Peyer's patch (tissue), 4 donors: ENCODE measurements around the gene PEX16. TPM values are rescaled to one million over a fixed set of nuclear protein-coding genes. Genes with fewer than 3 reads are reported as not detected.

Experiments used
- DNase-seq, 3 donors: peaks; one replicate each; pipeline ENCODE4 v3.0.0-alpha.2; 2017 to 2019
- H3K27ac ChIP-seq, 4 donors: fragments of 200-600 bp; sonication (generic); one replicate each; pipeline ENCODE4 v1.5.1; 2016 to 2019
- H3K27me3 ChIP-seq, 2 donors: fragments of 200-600 bp; sonication (generic); one replicate each; pipeline ENCODE4 v1.5.1; 2019
- H3K36me3 ChIP-seq, 3 donors: fragments of 200-600 bp; sonication (generic); one replicate each; pipeline ENCODE4 v1.5.1; 2016 to 2019
- H3K4me1 ChIP-seq, 4 donors: fragments of 200-600 bp; sonication (generic); one replicate each; pipeline ENCODE4 v1.5.1; 2016 to 2019
- H3K4me3 ChIP-seq, 4 donors: fragments of 200-600 bp; sonication (generic); 1 replicate in 3 of 4; 2 replicates in 1 of 4; pipeline ENCODE4 v1.5.1; 2016 to 2019; ENCODE audit warnings: mild to moderate bottlenecking in 1 of 4
- H3K9me3 ChIP-seq, 4 donors: fragments of 200-600 bp; sonication (generic); one replicate each; pipeline ENCODE4 v1.5.1; 2016 to 2019; ENCODE audit warnings: mild to moderate bottlenecking in 1 of 4
- POLR2A ChIP-seq, 2 donors: fragments of 450-650 bp; IDR thresholded peaks; one replicate each; pipeline ENCODE4 v1.5.1; 2017; ENCODE audit warnings: antibody characterized with exemption in 2 of 2, mild to moderate bottlenecking in 2 of 2, moderate library complexity in 2 of 2
- total RNA-seq, 4 donors: library from RNA; depleted of rRNA; stranded (reverse); fragments of >200 nt; gene quantifications; one replicate each; pipeline ENCODE4 v1.1.0, GENCODE V29; 2016
- TF ChIP-seq, protein P1 (sequence below), 6 experiments: fragments of 450-650 bp in 4 of 6; fragments of 200-600 bp in 2 of 6; sonication (generic) in 1 of 6; IDR thresholded peaks; one replicate each; pipeline ENCODE4 v1.5.1; 2017 to 2019; ENCODE audit warnings: antibody characterized with exemption in 6 of 6, mild to moderate bottlenecking in 3 of 6, moderate library complexity in 1 of 6

The PEX16 gene
- total RNA-seq, 4 donors from 2014 or later = 46.2 to 66.8 (median 63.0) TPM

DNA sequence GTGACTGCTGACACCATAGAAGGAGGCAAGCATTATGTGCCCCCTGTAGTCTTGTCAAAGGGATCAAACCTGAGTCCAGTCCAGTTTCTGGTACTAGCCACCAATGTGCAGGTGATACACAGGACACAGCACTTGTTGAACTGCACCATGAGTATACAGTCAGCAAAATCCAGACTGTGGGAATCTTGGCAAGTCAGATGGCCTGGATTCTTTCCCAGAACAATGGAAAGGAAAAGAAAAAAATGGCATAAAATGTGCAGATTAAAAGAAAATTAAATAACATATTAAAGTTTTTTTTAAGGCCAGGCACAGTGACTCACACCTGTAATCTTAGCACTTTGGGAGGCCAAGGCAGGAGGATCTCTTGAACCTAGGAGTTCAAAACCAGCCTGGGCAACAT lies 53.6 kb downstream of the PEX16 start:
- Histone ChIP-seq H3K27ac (no peak overlapping the region), H3K9me3 (no peaks in the 10 kb centered on the region), H3K4me1 (peaks cover 0 to 14% (median under 1%) of the 10 kb centered on the region in 4 donors), H3K4me3 (no peak overlapping the region), H3K36me3 (peaks cover 0 to 87% (median 0%) of the 10 kb centered on the region in 3 donors), H3K27me3 (no peaks in the 10 kb centered on the region)
- TF ChIP-seq, protein P1, sequence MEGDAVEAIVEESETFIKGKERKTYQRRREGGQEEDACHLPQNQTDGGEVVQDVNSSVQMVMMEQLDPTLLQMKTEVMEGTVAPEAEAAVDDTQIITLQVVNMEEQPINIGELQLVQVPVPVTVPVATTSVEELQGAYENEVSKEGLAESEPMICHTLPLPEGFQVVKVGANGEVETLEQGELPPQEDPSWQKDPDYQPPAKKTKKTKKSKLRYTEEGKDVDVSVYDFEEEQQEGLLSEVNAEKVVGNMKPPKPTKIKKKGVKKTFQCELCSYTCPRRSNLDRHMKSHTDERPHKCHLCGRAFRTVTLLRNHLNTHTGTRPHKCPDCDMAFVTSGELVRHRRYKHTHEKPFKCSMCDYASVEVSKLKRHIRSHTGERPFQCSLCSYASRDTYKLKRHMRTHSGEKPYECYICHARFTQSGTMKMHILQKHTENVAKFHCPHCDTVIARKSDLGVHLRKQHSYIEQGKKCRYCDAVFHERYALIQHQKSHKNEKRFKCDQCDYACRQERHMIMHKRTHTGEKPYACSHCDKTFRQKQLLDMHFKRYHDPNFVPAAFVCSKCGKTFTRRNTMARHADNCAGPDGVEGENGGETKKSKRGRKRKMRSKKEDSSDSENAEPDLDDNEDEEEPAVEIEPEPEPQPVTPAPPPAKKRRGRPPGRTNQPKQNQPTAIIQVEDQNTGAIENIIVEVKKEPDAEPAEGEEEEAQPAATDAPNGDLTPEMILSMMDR (IDR thresholded peaks at IDR 0.05) = no peak
- TF ChIP-seq POLR2A (IDR thresholded peaks at IDR 0.05) = no peak
- no peak for DNase-seq

DNA sequence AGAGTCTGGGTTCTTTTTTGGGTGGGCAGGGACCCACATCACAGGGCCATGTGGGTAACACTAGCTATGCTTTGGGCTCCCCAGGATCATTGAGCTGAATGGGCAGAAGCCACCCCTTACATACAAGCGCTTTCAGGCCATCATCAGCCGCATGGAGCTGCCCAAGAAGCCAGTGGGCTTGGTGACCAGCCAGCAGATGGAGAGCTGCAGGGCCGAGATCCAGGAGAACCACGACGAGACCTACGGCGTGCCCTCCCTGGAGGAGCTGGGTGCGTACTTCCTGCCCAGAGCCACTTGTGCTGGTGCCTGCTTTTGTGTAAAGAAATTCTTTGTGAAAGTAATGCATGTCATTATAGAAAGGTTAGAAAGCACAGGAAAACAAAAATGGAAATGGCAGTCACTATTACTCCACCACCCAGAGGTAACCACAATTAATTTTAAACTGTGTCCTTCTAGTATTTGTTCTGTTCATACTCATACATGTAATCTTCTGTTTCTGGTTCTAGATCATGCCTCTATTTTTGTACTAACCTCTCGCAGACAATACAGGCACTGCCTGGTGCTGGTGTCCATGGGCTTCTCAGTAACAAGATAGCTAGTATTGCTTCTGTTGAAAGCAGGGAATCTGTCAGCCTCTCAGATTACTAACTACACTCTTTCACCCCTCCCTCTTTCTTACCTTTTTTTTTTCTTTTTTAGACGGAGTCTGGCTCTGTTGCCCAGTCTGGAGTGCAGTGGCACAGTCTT lies 56.7 kb downstream of the PEX16 start:
- TF ChIP-seq, protein P1 (IDR thresholded peaks at IDR 0.05) = no peak
- no peak for TF ChIP-seq POLR2A (IDR thresholded peaks at IDR 0.05)
- peak overlapping the region in 1 of 4 donors; percentile 76 for H3K27ac ChIP-seq
- no peak overlapping the region for H3K4me3 ChIP-seq
- peaks cover 0 to 40% (median 6%) of the 10 kb centered on the region in 4 donors for H3K4me1 ChIP-seq
- peaks cover 0 to 70% (median 0%) of the 10 kb centered on the region in 3 donors for H3K36me3 ChIP-seq
- no peaks in the 10 kb centered on the region for H3K27me3 ChIP-seq
- DNase-seq = no peak
- no peaks in the 10 kb centered on the region for H3K9me3 ChIP-seq

DNA sequence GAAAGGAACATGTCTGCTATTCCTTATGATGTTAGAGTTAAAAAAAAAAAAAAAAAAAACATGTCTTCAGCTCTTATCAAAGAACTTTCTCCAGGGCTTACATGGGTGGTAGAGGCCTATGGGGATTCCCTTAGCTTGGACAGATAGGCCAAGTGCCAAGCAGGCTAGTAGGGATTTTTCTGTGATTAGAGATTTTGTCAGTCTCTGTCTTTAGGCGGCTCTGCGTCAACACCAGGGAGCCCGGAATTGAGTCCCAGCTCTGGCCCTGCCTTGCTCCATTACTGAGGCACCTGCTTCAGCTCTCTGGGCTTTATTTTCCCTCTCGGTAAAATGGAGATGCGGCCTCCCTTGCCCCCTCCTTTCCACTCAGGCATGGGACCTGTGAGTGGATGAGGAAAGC lies 57.3 kb downstream of the PEX16 start:
- H3K27ac ChIP-seq = peak overlapping the region in 3 of 4 donors; percentile 47 to 80 (median 76)
- TF ChIP-seq POLR2A (IDR thresholded peaks at IDR 0.05) = no peak
- TF ChIP-seq, protein P1 (IDR thresholded peaks at IDR 0.05) = no peak
- no peaks in the 10 kb centered on the region for H3K27me3 ChIP-seq
- H3K4me3 ChIP-seq = no peak overlapping the region
- H3K9me3 ChIP-seq = no peaks in the 10 kb centered on the region
- DNase-seq = no peak
- H3K4me1 ChIP-seq = peaks cover 0 to 46% (median 6%) of the 10 kb centered on the region in 4 donors
- H3K36me3 ChIP-seq = peaks cover 0 to 65% (median 0%) of the 10 kb centered on the region in 3 donors

Other genes with a start within 250 kb of the PEX16 start
- gene SLC35C1, start 112.7 kb downstream of the PEX16 start, total RNA-seq = 10 to 100 TPM; 24.8 to 68.8 (median 62.0) TPM
- 10 to 100 TPM; 37.7 to 67.6 (median 66.0) TPM for gene CRY2, start 70.4 kb downstream of the PEX16 start, total RNA-seq
- gene MAPK8IP1, start 32.2 kb downstream of the PEX16 start, total RNA-seq = 10 to 100 TPM in 1 of 4 donors, 1 to 10 TPM in 3; 1.1 to 17.3 (median 3.3) TPM
- 1 to 10 TPM in 1 of 4 donors, not detected in 3; 4.9 TPM for gene FREY1, start 10.6 kb downstream of the PEX16 start, total RNA-seq
- 1 to 10 TPM in 2 of 4 donors, under 1 TPM in 1, not detected in 1; 0.83 to 1.6 (median 1.2) TPM for gene LARGE2, start 4.8 kb upstream of the PEX16 start, total RNA-seq
- gene PHF21A, start 203.6 kb upstream of the PEX16 start, total RNA-seq = 100 to 1,000 TPM in 1 of 4 donors, 10 to 100 TPM in 2, 1 to 10 TPM in 1; 8.9 to 118 (median 34.4) TPM